Caco-2 (cell line): Measurements from ENCODE around the gene AGBL3. TPM values are rescaled to one million over a fixed set of nuclear protein-coding genes. Genes with fewer than 3 reads are reported as not detected.

Experiments
- BruUV-seq: library from RNA; stranded (reverse); fragments of 400-500 nt; replicated peaks from 2 replicates; lab custom pipeline; 2021; lab: Mats Ljungman, UMichigan
- CTCF ChIA-PET: fragments of 300-600 bp; sonication (Branson Sonifier 250); formaldehyde crosslinking; loops from one replicate; lab custom pipeline; 2022; ENCODE audit warnings: antibody characterized with exemption; lab: Charles Lee
- POLR2A ChIA-PET: fragments of 300-600 bp; sonication (Branson Sonifier 250); formaldehyde crosslinking; loops from one replicate; lab custom pipeline; 2022; ENCODE audit warnings: antibody characterized with exemption; lab: Charles Lee
- DNase-seq, 2 experiments: peaks; one replicate each; pipeline versions ENCODE4 v3.0.0 to v3.0.0-alpha.2; 2020 to 2022
- H3K27me3 ChIP-seq: replicated peaks from 2 replicates; pipeline ENCODE4 v1.6.0; 2011; ENCODE audit warnings: low read length; ENCODE audit not compliant: control insufficient read depth, insufficient read depth
- H3K36me3 ChIP-seq: 2 replicates; pipeline ENCODE4 v1.5.1; 2011; ENCODE audit warnings: low read length; ENCODE audit not compliant: control insufficient read depth, insufficient read depth
- H3K4me1 ChIP-seq: fragments of 250-450 bp; sonication (Bioruptor Pico); 2 replicates; pipeline ENCODE4 v1.5.1; 2020; ENCODE audit warnings: mild to moderate bottlenecking
- H3K4me3 ChIP-seq: 2 replicates; pipeline ENCODE4 v1.5.1; 2011; ENCODE audit warnings: low read depth, mild to moderate bottlenecking, control low read depth, low read length
- H3K9me3 ChIP-seq: fragments of 250-450 bp; sonication (Bioruptor Pico); 2 replicates; pipeline ENCODE4 v1.5.1; 2020; ENCODE audit warnings: mild to moderate bottlenecking, moderate library complexity
- H3K27ac Mint-ChIP-seq: one replicate; pipeline ENCODE4 v1.8.0; 2022; ENCODE audit warnings: mixed read lengths; ENCODE audit not compliant: unreplicated experiment
- H3K27me3 Mint-ChIP-seq: one replicate; pipeline ENCODE4 v1.8.0; 2022; ENCODE audit warnings: mixed read lengths; ENCODE audit not compliant: insufficient read depth, unreplicated experiment
- H3K36me3 Mint-ChIP-seq: one replicate; pipeline ENCODE4 v1.8.0; 2022; ENCODE audit warnings: mild to moderate bottlenecking, mixed read lengths; ENCODE audit not compliant: insufficient read depth, unreplicated experiment
- H3K4me1 Mint-ChIP-seq: one replicate; pipeline ENCODE4 v1.8.0; 2022; ENCODE audit warnings: low read depth, mixed read lengths; ENCODE audit not compliant: unreplicated experiment
- H3K4me3 Mint-ChIP-seq: one replicate; pipeline ENCODE4 v1.8.0; 2022; ENCODE audit warnings: mild to moderate bottlenecking, moderate library complexity, mixed read lengths; ENCODE audit not compliant: unreplicated experiment
- H3K9me3 Mint-ChIP-seq: one replicate; pipeline ENCODE4 v1.8.0; 2022; ENCODE audit warnings: mixed read lengths; ENCODE audit not compliant: unreplicated experiment
- CTCF ChIP-seq, 2 experiments: fragments of 200-600 bp in 1 of 2; IDR thresholded peaks; 1 replicate in 1 of 2; 2 replicates in 1 of 2; pipeline versions ENCODE4 v1.5.1 to v1.8.0; 2011 to 2022; ENCODE audit warnings: antibody characterized with exemption in 1 of 2, control low read depth in 1 of 2, inconsistent platforms in 1 of 2, low read depth in 1 of 2, low read length in 1 of 2, mild to moderate bottlenecking in 1 of 2, moderate library complexity in 1 of 2; ENCODE audit not compliant: insufficient read depth in 1 of 2, severe bottlenecking in 1 of 2, unreplicated experiment in 1 of 2
- intact Hi-C: fragments of 100-400 bp; cut with micrococcal nuclease; formaldehyde crosslinking; loops from one replicate; pipeline ENCODE4 v1.10.0; 2022; ENCODE audit not compliant: unreplicated experiment
- total RNA-seq: library from RNA; stranded (reverse); gene quantifications from 2 replicates; pipeline ENCODE4 v1.2.3, GENCODE V29; 2022

Gene AGBL3
- total RNA-seq, 1 experiment from 2014 or later: 6.1 TPM

- no peak for TF ChIP-seq CTCF (IDR thresholded peaks at IDR 0.05; ENCODE audit: insufficient read depth in 1 of 2, low read depth in 1 of 2, low read length in 1 of 2, severe bottlenecking in 1 of 2, unreplicated experiment in 1 of 2)
- Histone ChIP-seq H3K4me3 (no peak overlapping the region), H3K4me1 (peaks cover 64% of the 10 kb centered on the region), H3K9me3 (no peaks in the 10 kb centered on the region), H3K36me3 (peaks cover 1% of the 10 kb centered on the region; the same call in 1 of the 2 replicates), H3K27me3 (no peaks in the 10 kb centered on the region)
- Mint-ChIP-seq H3K27ac (peak overlapping the region; percentile 85), H3K36me3 (peaks cover 91% of the 10 kb centered on the region), H3K27me3 (no peaks in the 10 kb centered on the region), H3K9me3 (no peaks in the 10 kb centered on the region), H3K4me1 (peaks cover 52% of the 10 kb centered on the region), H3K4me3 (peak overlapping the region; percentile 38)
- no TSS peak for BruUV-seq
- POLR2A ChIA-PET: interaction anchor here (1.6 kb wide), 1 partner anchor 251 kb away, joined by 5 read pairs; no protein-coding TSS in a partner anchor
- intact Hi-C loops: loop anchor here (1.0 to 10.0 kb wide), 7 partner anchors 19 to 507 kb away; partner anchors contain the start of gene CALD1
- DNase-seq: peak; percentile 69 to 70
- CTCF ChIA-PET: interaction anchor here (1.0 to 2.8 kb wide), 3 partner anchors 63 to 251 kb away, joined by 3 to 15 read pairs (median 10); no protein-coding TSS in a partner anchor
Observed at GRCh38 chr7:134941185-134941900, 45.0 kb upstream of the AGBL3 start.

- intact Hi-C loops: loop anchor here (1.0 to 10.0 kb wide), 7 partner anchors 19 to 507 kb away; partner anchors contain the start of gene CALD1
- ChIA-PET POLR2A (interaction anchor here (1.6 kb wide), 1 partner anchor 252 kb away, joined by 5 read pairs; no protein-coding TSS in a partner anchor), CTCF (interaction anchor here (0.6 to 2.8 kb wide), 4 partner anchors 63 to 252 kb away, joined by 3 to 15 read pairs (median 8); no protein-coding TSS in a partner anchor)
- H3K9me3 ChIP-seq: no peaks in the 10 kb centered on the region
- H3K4me1 ChIP-seq: peaks cover 60% of the 10 kb centered on the region
- peaks cover 1% of the 10 kb centered on the region; the same call in 1 of the 2 replicates for H3K36me3 ChIP-seq
- Mint-ChIP-seq H3K9me3 (no peaks in the 10 kb centered on the region), H3K4me3 (peak overlapping the region; percentile 38), H3K4me1 (peaks cover 52% of the 10 kb centered on the region), H3K36me3 (peaks cover 91% of the 10 kb centered on the region), H3K27me3 (no peaks in the 10 kb centered on the region), H3K27ac (peak overlapping the region; percentile 85)
- H3K27me3 ChIP-seq: no peaks in the 10 kb centered on the region
- TF ChIP-seq CTCF (IDR thresholded peaks at IDR 0.05; ENCODE audit: insufficient read depth in 1 of 2, low read depth in 1 of 2, low read length in 1 of 2, severe bottlenecking in 1 of 2, unreplicated experiment in 1 of 2): no peak
- DNase-seq: peak in 1 of 2 experiments; percentile 17
- TSS peak; percentile 52 for BruUV-seq
- H3K4me3 ChIP-seq: no peak overlapping the region
Observed at GRCh38 chr7:134941952-134942351, 44.4 kb upstream of the AGBL3 start.

DNA sequence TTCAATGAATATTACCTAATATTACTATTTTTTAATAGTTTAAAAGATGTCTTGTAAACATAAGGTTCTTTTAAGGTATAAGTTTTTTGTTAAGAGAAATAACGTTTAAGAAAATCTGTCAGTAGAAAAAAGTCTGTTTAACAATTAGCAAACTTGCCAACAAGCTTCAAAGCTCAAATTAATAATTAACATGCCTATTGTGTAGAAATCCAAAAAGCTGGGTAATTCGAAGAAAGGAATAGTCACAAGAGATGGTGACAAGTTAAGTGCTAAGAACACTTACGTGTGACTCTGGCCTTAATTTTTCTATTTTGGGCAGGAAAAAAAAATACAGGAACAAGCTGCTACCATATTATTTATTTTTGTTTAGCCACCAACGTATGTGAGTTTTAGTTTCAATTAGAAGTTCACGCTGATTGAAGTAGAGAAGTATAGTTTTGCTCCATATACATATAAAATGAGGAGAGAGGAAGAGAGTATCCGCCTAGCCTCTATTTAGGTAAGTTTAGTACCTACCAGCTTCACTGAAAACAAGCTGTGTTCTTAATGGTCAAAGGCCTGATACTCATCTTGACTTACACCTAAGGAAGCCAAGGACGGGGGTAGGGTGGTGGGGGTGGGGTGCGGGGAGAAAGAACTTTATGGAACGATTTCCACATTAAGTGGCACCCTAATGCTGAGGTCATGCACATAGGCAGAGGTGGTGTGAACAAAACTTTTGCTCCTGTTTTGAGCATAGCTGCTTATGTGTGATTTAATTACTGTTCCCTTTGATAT is 43.4 kb upstream of the AGBL3 start:
- H3K36me3 ChIP-seq: peaks cover 1% of the 10 kb centered on the region; the same call in 1 of the 2 replicates
- H3K27me3 ChIP-seq: no peaks in the 10 kb centered on the region
- H3K4me3 ChIP-seq: no peak overlapping the region
- H3K27ac Mint-ChIP-seq: peak overlapping the region; percentile 29
- ChIA-PET POLR2A (interaction anchor here (0.6 kb wide), 1 partner anchor 32 kb away, joined by 4 read pairs; no protein-coding TSS in a partner anchor), CTCF (interaction anchor here (0.6 to 2.8 kb wide), 6 partner anchors 64 to 309 kb away, joined by 3 to 15 read pairs (median 4); partner anchors contain the start of gene BPGM)
- H3K9me3 ChIP-seq: no peaks in the 10 kb centered on the region
- peaks cover 93% of the 10 kb centered on the region for H3K36me3 Mint-ChIP-seq
- TF ChIP-seq CTCF (IDR thresholded peaks at IDR 0.05; ENCODE audit: insufficient read depth in 1 of 2, low read depth in 1 of 2, low read length in 1 of 2, severe bottlenecking in 1 of 2, unreplicated experiment in 1 of 2): no peak
- peak overlapping the region; percentile 51 for H3K4me3 Mint-ChIP-seq
- peaks cover 60% of the 10 kb centered on the region for H3K4me1 Mint-ChIP-seq
- DNase-seq: no peak
- H3K4me1 ChIP-seq: peaks cover 58% of the 10 kb centered on the region
- no peaks in the 10 kb centered on the region for H3K27me3 Mint-ChIP-seq
- no TSS peak for BruUV-seq
- intact Hi-C loops: loop anchor here (1.0 to 10.0 kb wide), 5 partner anchors 64 to 508 kb away; partner anchors contain the start of gene CALD1
- H3K9me3 Mint-ChIP-seq: no peaks in the 10 kb centered on the region
